GM23338 (cell line): ENCODE data around the gene GAK.

Experiments
- POLR2AphosphoS5 ChIP-seq: IDR thresholded peaks from 2 replicates; pipeline ENCODE4 v1.6.1; 2016; ENCODE audit warnings: antibody characterized with exemption, low read depth
- TF ChIP-seq, protein P1 (sequence below): IDR thresholded peaks from one replicate; pipeline ENCODE4 v1.6.1; 2018; ENCODE audit warnings: antibody characterized with exemption; ENCODE audit not compliant: unreplicated experiment
- TF ChIP-seq, protein P2 (sequence below), 2 experiments: fragments of 200-600 bp in 1 of 2; sonication (generic) in 1 of 2; conservative IDR thresholded peaks; 2 replicates each; pipeline versions ENCODE4 v1.5.1 to v1.6.1; 2016 to 2017; ENCODE audit warnings: antibody characterized with exemption in 2 of 2, low read depth in 2 of 2, mild to moderate bottlenecking in 2 of 2, moderate library complexity in 1 of 2

DNA sequence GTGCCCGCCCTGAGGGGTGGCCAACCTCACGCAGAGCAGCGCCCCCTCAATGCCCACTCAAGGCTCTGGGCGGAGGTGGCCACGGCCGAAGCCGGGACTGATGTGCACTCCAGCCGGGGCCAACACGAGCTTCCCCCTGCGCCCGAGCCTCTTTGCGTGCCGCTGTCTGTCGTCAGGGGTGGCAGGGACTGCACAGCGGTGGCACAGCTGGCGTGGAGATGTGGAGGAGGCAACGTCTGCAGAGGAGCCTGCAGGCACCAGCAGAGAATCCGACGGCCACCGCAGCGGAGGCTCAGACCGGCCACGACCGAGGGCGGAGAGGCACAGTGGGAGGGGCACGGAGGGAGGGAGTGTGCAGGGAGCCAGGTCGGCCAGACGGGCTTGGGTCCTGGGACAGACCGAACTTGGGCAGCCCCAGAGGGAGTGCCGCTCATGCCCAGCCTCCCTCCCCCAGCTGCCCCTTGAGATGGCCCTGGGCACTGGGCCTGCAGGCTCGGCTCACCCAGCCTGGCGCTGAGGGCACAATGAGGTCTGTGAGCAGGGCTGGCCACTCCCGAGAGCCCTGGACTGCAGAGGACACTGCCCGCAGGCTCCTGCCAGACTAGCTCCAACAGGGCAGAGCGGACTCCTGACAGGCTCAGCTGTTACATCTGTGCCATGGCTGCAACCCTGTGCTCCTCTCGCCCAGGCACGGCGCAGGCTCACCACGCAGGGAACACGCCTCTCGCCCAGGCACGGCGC lies 59.7 kb downstream of the GAK start:
- TF ChIP-seq, protein P1, sequence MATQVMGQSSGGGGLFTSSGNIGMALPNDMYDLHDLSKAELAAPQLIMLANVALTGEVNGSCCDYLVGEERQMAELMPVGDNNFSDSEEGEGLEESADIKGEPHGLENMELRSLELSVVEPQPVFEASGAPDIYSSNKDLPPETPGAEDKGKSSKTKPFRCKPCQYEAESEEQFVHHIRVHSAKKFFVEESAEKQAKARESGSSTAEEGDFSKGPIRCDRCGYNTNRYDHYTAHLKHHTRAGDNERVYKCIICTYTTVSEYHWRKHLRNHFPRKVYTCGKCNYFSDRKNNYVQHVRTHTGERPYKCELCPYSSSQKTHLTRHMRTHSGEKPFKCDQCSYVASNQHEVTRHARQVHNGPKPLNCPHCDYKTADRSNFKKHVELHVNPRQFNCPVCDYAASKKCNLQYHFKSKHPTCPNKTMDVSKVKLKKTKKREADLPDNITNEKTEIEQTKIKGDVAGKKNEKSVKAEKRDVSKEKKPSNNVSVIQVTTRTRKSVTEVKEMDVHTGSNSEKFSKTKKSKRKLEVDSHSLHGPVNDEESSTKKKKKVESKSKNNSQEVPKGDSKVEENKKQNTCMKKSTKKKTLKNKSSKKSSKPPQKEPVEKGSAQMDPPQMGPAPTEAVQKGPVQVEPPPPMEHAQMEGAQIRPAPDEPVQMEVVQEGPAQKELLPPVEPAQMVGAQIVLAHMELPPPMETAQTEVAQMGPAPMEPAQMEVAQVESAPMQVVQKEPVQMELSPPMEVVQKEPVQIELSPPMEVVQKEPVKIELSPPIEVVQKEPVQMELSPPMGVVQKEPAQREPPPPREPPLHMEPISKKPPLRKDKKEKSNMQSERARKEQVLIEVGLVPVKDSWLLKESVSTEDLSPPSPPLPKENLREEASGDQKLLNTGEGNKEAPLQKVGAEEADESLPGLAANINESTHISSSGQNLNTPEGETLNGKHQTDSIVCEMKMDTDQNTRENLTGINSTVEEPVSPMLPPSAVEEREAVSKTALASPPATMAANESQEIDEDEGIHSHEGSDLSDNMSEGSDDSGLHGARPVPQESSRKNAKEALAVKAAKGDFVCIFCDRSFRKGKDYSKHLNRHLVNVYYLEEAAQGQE, result no peak
- no peak for TF ChIP-seq POLR2AphosphoS5
- TF ChIP-seq, protein P2, sequence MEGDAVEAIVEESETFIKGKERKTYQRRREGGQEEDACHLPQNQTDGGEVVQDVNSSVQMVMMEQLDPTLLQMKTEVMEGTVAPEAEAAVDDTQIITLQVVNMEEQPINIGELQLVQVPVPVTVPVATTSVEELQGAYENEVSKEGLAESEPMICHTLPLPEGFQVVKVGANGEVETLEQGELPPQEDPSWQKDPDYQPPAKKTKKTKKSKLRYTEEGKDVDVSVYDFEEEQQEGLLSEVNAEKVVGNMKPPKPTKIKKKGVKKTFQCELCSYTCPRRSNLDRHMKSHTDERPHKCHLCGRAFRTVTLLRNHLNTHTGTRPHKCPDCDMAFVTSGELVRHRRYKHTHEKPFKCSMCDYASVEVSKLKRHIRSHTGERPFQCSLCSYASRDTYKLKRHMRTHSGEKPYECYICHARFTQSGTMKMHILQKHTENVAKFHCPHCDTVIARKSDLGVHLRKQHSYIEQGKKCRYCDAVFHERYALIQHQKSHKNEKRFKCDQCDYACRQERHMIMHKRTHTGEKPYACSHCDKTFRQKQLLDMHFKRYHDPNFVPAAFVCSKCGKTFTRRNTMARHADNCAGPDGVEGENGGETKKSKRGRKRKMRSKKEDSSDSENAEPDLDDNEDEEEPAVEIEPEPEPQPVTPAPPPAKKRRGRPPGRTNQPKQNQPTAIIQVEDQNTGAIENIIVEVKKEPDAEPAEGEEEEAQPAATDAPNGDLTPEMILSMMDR (conservative IDR thresholded peaks at IDR 0.05; ENCODE audit: low read depth in 2 of 2), result no peak
